Epithelial cell of prostate (primary cell): ENCODE results near the gene EPHA8.

Experiments
- DNase-seq: peaks from one replicate; pipeline ENCODE4 v3.0.0-alpha.2; 2011; ENCODE audit warnings: low read depth, low spot score
- H3K27ac ChIP-seq: fragments of 450-650 bp; 2 replicates; pipeline ENCODE4 v1.5.1; 2017; ENCODE audit warnings: mild to moderate bottlenecking

EPHA8 gene

GRCh38 chr1:22534951-22535350 lies 28.3 kb upstream of the EPHA8 start:
- no peak for DNase-seq
- H3K27ac ChIP-seq: no peak overlapping the region

DNA sequence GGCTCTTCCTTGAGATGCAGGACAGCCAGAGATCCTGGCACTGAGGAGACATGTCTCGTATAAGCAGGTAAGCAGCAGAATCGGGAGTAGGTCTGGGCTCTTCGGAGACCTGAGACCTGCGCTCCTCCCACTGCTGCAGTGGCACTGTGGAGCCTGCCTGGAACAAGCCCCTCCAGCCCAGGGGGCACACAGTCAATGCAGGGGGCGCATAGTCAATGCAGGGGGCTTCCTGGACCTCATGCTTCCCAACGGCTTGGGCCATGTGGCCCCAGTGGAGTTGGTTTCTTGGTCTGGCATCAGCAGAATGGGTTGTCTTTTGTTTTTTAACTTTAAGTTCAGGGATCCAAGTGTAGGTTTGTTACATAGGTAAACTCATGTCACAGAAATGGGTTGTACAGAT lies 27.9 kb upstream of the EPHA8 start:
- DNase-seq: no peak

GRCh38 chr1:22536506-22536905 lies 26.8 kb upstream of the EPHA8 start:
- no peak overlapping the region for H3K27ac ChIP-seq
- DNase-seq: no peak

More for the DNA sequence above, 27.9 kb upstream of the EPHA8 start:
- H3K27ac ChIP-seq: no peak overlapping the region

DNA sequence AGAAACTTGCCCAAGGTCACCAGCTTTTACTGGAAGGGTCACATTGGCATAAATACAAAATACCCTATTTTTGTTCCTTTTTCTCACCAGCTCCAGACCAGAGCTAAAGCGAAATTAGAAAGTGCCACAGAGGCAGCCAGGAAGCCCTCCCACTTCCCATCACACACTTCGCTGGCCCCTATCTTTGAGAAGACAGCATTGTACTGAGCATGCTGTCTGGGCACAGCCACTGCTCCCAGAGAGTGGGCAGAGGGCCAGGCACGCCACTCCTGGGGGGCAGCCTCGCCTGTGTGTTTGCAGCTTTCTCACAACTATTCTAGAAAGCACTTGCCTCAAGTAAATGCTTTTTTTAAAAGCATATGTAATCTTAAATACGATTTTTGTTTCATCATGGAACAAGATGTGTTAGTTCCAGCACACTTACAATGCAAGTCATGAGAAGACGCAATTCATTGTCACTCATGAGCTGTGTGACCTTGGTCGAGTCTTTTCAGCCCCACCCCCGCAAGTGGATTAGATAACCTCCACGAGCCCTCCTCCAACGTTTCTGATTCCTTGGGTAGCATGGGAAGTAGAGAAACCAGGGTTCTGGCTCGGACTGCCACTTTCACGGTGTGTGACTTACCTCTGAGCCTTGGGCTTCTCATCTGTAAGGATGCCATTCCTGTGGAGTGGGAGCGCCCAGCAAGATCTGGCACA lies 25.7 kb upstream of the EPHA8 start:
- no peak for DNase-seq
- no peak overlapping the region for H3K27ac ChIP-seq

GRCh38 chr1:22539510-22540118 lies 23.7 kb upstream of the EPHA8 start:
- H3K27ac ChIP-seq: no peak overlapping the region
- DNase-seq: no peak

GRCh38 chr1:22540337-22540736 lies 23.0 kb upstream of the EPHA8 start:
- DNase-seq: no peak
- no peak overlapping the region for H3K27ac ChIP-seq

GRCh38 chr1:22542886-22543285 lies 20.4 kb upstream of the EPHA8 start:
- H3K27ac ChIP-seq: no peak overlapping the region
- no peak for DNase-seq

DNA sequence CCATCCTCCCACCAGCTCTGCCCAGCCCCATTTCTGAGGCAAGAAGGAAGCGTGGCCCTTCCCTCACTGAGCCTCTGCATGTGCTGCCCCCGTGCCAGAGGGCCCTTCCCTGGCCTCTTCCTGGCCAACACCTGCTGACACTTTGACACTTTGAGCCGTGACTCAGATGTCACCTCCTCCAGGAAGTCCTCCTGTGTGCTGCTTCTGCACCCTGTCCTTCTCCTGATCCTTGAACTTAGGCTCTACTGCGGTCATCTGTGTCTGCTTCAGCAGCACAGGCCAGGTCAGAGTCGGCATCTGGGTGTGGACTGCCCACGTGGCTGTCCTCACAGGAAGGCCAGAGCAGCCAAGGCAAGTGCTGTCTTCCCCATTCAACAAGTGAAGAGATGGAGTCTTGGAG lies 19.6 kb upstream of the EPHA8 start:
- no peak for DNase-seq
- no peak overlapping the region for H3K27ac ChIP-seq

- DNase-seq: no peak
- no peak overlapping the region for H3K27ac ChIP-seq
These were observed 18.7 kb upstream of the EPHA8 start for GRCh38 chr1:22544606-22545005.

GRCh38 chr1:22545141-22545540 lies 18.1 kb upstream of the EPHA8 start:
- DNase-seq: no peak

GRCh38 chr1:22547186-22547817 lies 16.0 kb upstream of the EPHA8 start:
- no peak overlapping the region for H3K27ac ChIP-seq
- no peak for DNase-seq

More at GRCh38 chr1:22545141-22545540, 18.1 kb upstream of the EPHA8 start:
- no peak overlapping the region for H3K27ac ChIP-seq

DNA sequence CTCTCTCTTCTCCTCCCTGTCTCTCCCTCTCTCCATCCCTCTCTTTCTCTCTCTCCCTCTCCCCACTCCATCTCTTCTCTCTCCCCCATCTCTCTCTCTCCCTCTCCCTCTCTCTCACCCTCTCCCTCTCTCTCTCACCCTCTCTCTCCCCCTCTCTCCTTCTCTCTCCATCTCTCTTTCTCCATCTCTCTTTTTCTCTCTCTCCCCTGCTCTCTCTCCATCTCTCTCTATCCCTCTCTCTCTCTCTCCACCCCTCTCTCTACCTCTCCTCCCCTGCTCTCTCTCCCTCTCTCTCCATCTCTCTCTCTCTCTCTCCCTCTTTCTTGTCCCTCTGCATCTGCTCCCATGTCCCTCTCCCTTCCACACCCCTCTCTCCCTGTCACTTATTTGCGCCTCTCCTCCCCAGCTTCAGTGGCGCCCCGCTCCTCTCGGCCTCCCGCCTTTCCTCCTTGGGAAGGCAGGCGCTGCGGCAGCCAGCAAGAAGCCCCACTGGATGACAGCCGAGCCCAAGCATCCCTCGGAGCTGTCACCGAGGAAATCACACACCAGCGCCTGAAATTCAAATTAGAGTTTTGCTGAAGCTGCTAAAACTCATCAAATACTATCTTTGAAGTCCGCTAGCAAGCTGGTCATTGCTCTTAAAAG lies 15.3 kb upstream of the EPHA8 start:
- H3K27ac ChIP-seq: no peak overlapping the region
- no peak for DNase-seq

- no peak for DNase-seq
- H3K27ac ChIP-seq: no peak overlapping the region
These were observed 13.3 kb upstream of the EPHA8 start for GRCh38 chr1:22550021-22550420.

DNA sequence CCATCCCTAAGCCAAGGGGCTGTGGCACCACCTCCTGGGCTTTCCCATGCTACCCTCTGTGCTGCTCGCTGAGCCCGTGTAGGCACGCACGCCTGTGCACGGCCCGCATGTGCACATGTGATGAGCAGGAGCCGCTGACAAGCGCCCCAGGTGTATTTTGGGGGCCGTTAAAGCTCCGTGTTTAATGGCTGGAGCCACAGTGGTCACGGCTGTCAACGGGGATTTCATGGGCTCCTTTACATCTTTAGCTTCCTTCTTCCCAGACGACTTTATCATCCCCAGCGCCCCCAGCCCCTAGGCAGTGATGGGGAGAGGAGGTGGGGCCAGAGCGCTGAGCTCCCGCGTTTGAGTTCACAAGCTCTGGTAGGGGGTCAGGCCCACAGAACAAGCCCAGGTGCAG lies 11.7 kb upstream of the EPHA8 start:
- H3K27ac ChIP-seq: no peak overlapping the region
- no peak for DNase-seq

DNA sequence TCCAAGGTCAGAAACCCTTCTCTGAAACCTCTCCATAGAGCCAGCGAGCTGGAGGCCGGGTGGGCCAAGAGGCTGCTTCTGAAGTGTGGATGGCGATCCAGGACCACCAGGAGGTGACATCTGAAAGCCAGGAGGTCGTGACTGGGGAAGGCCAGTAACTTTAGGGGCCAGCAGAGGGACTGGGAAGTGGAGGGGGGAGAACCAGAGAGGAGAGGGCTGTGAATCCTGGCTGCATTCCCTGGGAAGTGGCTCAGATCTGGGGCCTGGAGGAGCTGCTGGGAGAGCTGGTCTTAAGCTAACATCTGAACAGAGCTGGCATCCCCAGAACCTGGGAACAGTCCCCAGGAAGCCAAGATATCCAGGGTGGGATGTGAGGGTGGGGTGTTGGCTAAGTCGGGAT lies 11.3 kb upstream of the EPHA8 start:
- no peak overlapping the region for H3K27ac ChIP-seq
- no peak for DNase-seq

DNA sequence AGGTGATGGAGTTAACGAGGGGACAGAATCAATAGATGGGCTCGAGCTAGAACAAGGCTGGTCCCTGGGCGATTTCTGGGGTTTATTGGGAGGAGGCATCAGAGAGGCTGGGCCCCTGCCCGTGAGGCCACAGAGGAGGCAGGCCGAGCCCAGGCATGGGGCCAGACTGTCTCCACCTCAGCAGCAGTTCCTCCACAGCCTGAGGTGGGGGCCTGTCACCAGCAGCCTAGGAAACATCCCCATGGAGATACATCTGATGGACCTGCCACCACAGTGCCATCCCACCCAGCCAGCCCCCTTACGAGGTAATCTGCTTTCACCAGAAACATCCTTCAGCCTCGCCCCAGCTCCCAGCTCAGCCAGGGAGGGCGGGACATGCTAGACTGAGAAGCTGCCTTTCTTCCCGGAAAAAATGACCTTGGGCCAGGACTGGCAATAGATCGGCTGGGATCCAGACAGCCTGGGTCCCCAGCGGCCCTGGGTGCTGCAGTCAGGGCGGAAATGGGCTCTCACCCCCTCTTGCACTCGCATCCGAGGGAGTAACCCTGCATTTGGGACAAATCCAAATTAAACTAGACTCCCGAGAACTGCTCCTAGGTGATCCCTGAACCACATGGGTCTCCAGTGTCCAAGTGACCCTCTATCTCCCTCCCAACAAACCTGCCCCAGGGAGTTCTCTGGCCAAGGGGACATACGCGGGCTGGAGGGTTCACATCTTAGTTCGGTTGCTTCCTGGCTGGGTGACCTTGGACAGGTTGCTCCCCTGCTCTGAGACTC lies 10.0 kb upstream of the EPHA8 start:
- H3K27ac ChIP-seq: no peak overlapping the region
- DNase-seq: no peak

GRCh38 chr1:22553991-22554522 lies 9.2 kb upstream of the EPHA8 start:
- DNase-seq: no peak
- no peak overlapping the region for H3K27ac ChIP-seq

GRCh38 chr1:22555371-22555656 lies 8.0 kb upstream of the EPHA8 start:
- no peak overlapping the region for H3K27ac ChIP-seq
- no peak for DNase-seq

GRCh38 chr1:22556391-22557104 lies 6.7 kb upstream of the EPHA8 start:
- no peak overlapping the region for H3K27ac ChIP-seq
- no peak for DNase-seq
